HG03159 (cell line): ENCODE measurements around the gene TM9SF1.

Experiments used
- ATAC-seq: cut with Tn5 transposase; IDR thresholded peaks from one replicate; pipeline ENCODE4 v1.9.1; 2021; ENCODE audit warnings: mild to moderate bottlenecking, moderate library complexity; ENCODE audit not compliant: unreplicated experiment

The TM9SF1 gene

GRCh38 chr14:24198814-24199524 is 3.7 kb upstream of the TM9SF1 start:
- ATAC-seq, result no peak

- no peak for ATAC-seq
These were observed 1.8 kb upstream of the TM9SF1 start for GRCh38 chr14:24197056-24197450.

GRCh38 chr14:24196071-24197055 is 1.1 kb upstream of the TM9SF1 start:
- ATAC-seq, result peak; percentile 15

- no peak for ATAC-seq
These were observed 412 bp downstream of the TM9SF1 start for GRCh38 chr14:24194873-24195185.

GRCh38 chr14:24194186-24194872 is 912 bp downstream of the TM9SF1 start:
- ATAC-seq, result no peak

GRCh38 chr14:24192933-24193332 is 2.3 kb downstream of the TM9SF1 start:
- ATAC-seq, result no peak

GRCh38 chr14:24190416-24190815 is 4.8 kb downstream of the TM9SF1 start:
- ATAC-seq, result no peak

GRCh38 chr14:24189460-24189859 is 5.8 kb downstream of the TM9SF1 start:
- ATAC-seq, result no peak

- no peak for ATAC-seq
These were observed 6.2 kb downstream of the TM9SF1 start for GRCh38 chr14:24189059-24189375.

GRCh38 chr14:24188251-24189058 is 6.8 kb downstream of the TM9SF1 start, which contains the start of gene IPO4:
Gene IPO4 (minus strand): TSS chr14:24188816. CDS start chr14:24188787, 29 bp downstream.
- peak; percentile 85 for ATAC-seq

- ATAC-seq, result no peak
These were observed 7.7 kb downstream of the TM9SF1 start for GRCh38 chr14:24187539-24187915.

GRCh38 chr14:24186831-24187538 is 8.3 kb downstream of the TM9SF1 start:
- ATAC-seq, result no peak

- ATAC-seq, result no peak
These were observed 9.5 kb downstream of the TM9SF1 start for GRCh38 chr14:24185741-24186140.

- no peak for ATAC-seq
These were observed 10.2 kb downstream of the TM9SF1 start for GRCh38 chr14:24185026-24185425.

GRCh38 chr14:24184104-24184970 is 10.9 kb downstream of the TM9SF1 start:
- ATAC-seq, result no peak

GRCh38 chr14:24183014-24183481 is 12.2 kb downstream of the TM9SF1 start:
- no peak for ATAC-seq

GRCh38 chr14:24182110-24182882 is 12.9 kb downstream of the TM9SF1 start:
- ATAC-seq, result no peak

- ATAC-seq, result no peak
These were observed 13.7 kb downstream of the TM9SF1 start for GRCh38 chr14:24181371-24182077.
